Naive thymus-derived CD4-positive, alpha-beta T cell (primary cell): ENCODE results near the gene TM9SF3. TPM values are rescaled to one million over a fixed set of nuclear protein-coding genes. Genes with fewer than 3 reads are reported as not detected.

ENCODE experiments used
- ATAC-seq: fragments of 150-1000 bp; cut with Tn5 transposase; 2 replicates; pipeline ENCODE4 v1.10.0; 2021; ENCODE audit warnings: mild to moderate bottlenecking, moderate library complexity
- CTCF ChIA-PET: fragments of 350-600 bp; sonication (Branson Sonifier 250); formaldehyde crosslinking; loops from one replicate; lab custom pipeline; 2021; ENCODE audit warnings: antibody characterized with exemption; lab: Charles Lee
- POLR2A ChIA-PET: fragments of 350-600 bp; sonication (Branson Sonifier 250); formaldehyde crosslinking; loops from one replicate; lab custom pipeline; 2021; ENCODE audit warnings: antibody characterized with exemption, inconsistent platforms; lab: Charles Lee
- DNase-seq, 9 donors: peaks; one replicate each; pipeline versions ENCODE4 v3.0.0 to v3.0.0-alpha.2; 2020 to 2022; ENCODE audit warnings: mixed read lengths in 1 of 9
- H3K27ac ChIP-seq: one replicate; pipeline ENCODE4 v1.7.0; 2013; ENCODE audit warnings: mild to moderate bottlenecking, low read depth, low read length, moderate library complexity
- H3K27me3 ChIP-seq, 2 donors: one replicate each; pipeline ENCODE4 v1.7.0; 2013; ENCODE audit warnings: low read length in 2 of 2, mild to moderate bottlenecking in 2 of 2, moderate library complexity in 2 of 2; ENCODE audit not compliant: control insufficient read depth in 2 of 2, insufficient read depth in 2 of 2
- H3K36me3 ChIP-seq, 3 experiments: 1 replicate in 2 of 3; 2 replicates in 1 of 3; pipeline ENCODE4 v1.7.0; 2013; ENCODE audit warnings: low read length in 3 of 3, mild to moderate bottlenecking in 3 of 3, moderate library complexity in 1 of 3; ENCODE audit not compliant: insufficient read depth in 3 of 3, control insufficient read depth in 2 of 3
- H3K4me1 ChIP-seq, 2 donors: one replicate each; pipeline ENCODE4 v1.7.0; 2013; ENCODE audit warnings: low read length in 2 of 2, mild to moderate bottlenecking in 2 of 2, moderate library complexity in 1 of 2; ENCODE audit not compliant: control insufficient read depth in 2 of 2, insufficient read depth in 2 of 2
- H3K4me3 ChIP-seq: 2 replicates; pipeline ENCODE4 v1.7.0; 2013; ENCODE audit warnings: mild to moderate bottlenecking, low read length
- H3K9me3 ChIP-seq, 3 experiments: 1 replicate in 2 of 3; 2 replicates in 1 of 3; pipeline ENCODE4 v1.7.0; 2013; ENCODE audit warnings: low read length in 3 of 3; ENCODE audit not compliant: control insufficient read depth in 2 of 3
- H3K27ac Mint-ChIP-seq, 9 donors: one replicate each; pipeline ENCODE4 v1.8.0; 2020 to 2022; ENCODE audit warnings: mixed read lengths in 9 of 9, mild to moderate bottlenecking in 8 of 9, moderate library complexity in 5 of 9, inconsistent platforms in 2 of 9
- H3K27me3 Mint-ChIP-seq, 5 donors: one replicate each; pipeline ENCODE4 v1.8.0; 2021 to 2022; ENCODE audit warnings: mixed read lengths in 5 of 5, mild to moderate bottlenecking in 1 of 5
- H3K36me3 Mint-ChIP-seq, 5 donors: one replicate each; pipeline ENCODE4 v1.8.0; 2020 to 2022; ENCODE audit warnings: mixed read lengths in 5 of 5, mild to moderate bottlenecking in 3 of 5, inconsistent platforms in 1 of 5
- H3K4me1 Mint-ChIP-seq, 7 donors: one replicate each; pipeline ENCODE4 v1.8.0; 2020 to 2022; ENCODE audit warnings: mixed read lengths in 7 of 7, mild to moderate bottlenecking in 3 of 7, inconsistent platforms in 1 of 7
- H3K4me3 Mint-ChIP-seq, 10 donors: one replicate each; pipeline ENCODE4 v1.8.0; 2020 to 2022; ENCODE audit warnings: mild to moderate bottlenecking in 10 of 10, mixed read lengths in 10 of 10, moderate library complexity in 6 of 10, inconsistent platforms in 2 of 10
- H3K9me3 Mint-ChIP-seq, 11 donors: one replicate each; pipeline ENCODE4 v1.8.0; 2020 to 2022; ENCODE audit warnings: mixed read lengths in 11 of 11, mild to moderate bottlenecking in 4 of 11, inconsistent platforms in 1 of 11, moderate library complexity in 1 of 11
- intact Hi-C, 2 donors: fragments of 100-400 bp; cut with micrococcal nuclease; formaldehyde crosslinking; loops; one replicate each; pipeline ENCODE4 v1.15.1; 2023
- polyA plus RNA-seq, 2 donors: library from polyadenylated mRNA; unstranded; fragments of 300-500 nt; fragmentation: Illumina TruSeq; gene quantifications; one replicate each; pipeline ENCODE4 v1.2.3, GENCODE V29; 2021
- total RNA-seq, 6 experiments: library from RNA in 5 of 6; stranded (reverse) in 5 of 6; gene quantifications; 1 replicate in 5 of 6; 2 replicates in 1 of 6; pipeline ENCODE4 v1.2.3 and lab custom pipeline; 2021 to 2026

The TM9SF3 gene
- total and polyA plus RNA-seq, 7 experiments from 2014 or later: 56.8 to 94.0 (median 80.5) TPM

- Mint-ChIP-seq H3K27me3 (peaks cover 0 to 4% (median 0%) of the 10 kb centered on the region in 5 donors), H3K4me1 (peaks cover 37 to 64% (median 56%) of the 10 kb centered on the region in 7 donors), H3K27ac (peak overlapping the region in 3 of 9 donors; percentile 52 to 89 (median 76)), H3K36me3 (peaks cover 4 to 10% (median 8%) of the 10 kb centered on the region in 5 donors), H3K9me3 (peaks cover 0 to 5% (median 0%) of the 10 kb centered on the region in 11 donors), H3K4me3 (peak overlapping the region in 9 of 10 donors; percentile 8 to 94 (median 51))
- Histone ChIP-seq H3K4me3 (no peak overlapping the region), H3K27me3 (no peaks in the 10 kb centered on the region), H3K9me3 (no peaks in the 10 kb centered on the region), H3K27ac (no peak overlapping the region), H3K4me1 (peaks cover 30 to 33% of the 10 kb centered on the region in 2 donors), H3K36me3 (peaks cover 0 to 4% (median 0%) of the 10 kb centered on the region in 3 experiments)
- CTCF ChIA-PET: interaction anchor here (0.7 kb wide), 1 partner anchor 87 kb away, joined by 4 read pairs; no protein-coding TSS in a partner anchor
- intact Hi-C loops: loop anchor here (2.0 to 10.0 kb wide), 6 partner anchors 18 to 890 kb away; partner anchors contain the start of genes FRAT2 (in 1 of the 2), PIK3AP1 (in 1 of the 2), RRP12 (in 1 of the 2) and TCTN3 (in 1 of the 2)
- POLR2A ChIA-PET: interaction anchor here (0.6 to 0.7 kb wide), 2 partner anchors 143 to 542 kb away, joined by 3 to 4 read pairs; no protein-coding TSS in a partner anchor
- ATAC-seq (no peak), DNase-seq (no peak)
Observed at GRCh38 chr10:96584474-96584873, 2.3 kb downstream of the TM9SF3 start.

GRCh38 chr10:96584035-96584434 is 2.8 kb downstream of the TM9SF3 start:
- Mint-ChIP-seq H3K36me3 (peaks cover 4 to 10% (median 8%) of the 10 kb centered on the region in 5 donors), H3K4me1 (peaks cover 37 to 68% (median 58%) of the 10 kb centered on the region in 7 donors), H3K27me3 (peaks cover 0 to 4% (median 0%) of the 10 kb centered on the region in 5 donors), H3K4me3 (peak overlapping the region in 9 of 10 donors; percentile 39 to 76 (median 44)), H3K9me3 (peaks cover 0 to 5% (median 0%) of the 10 kb centered on the region in 11 donors), H3K27ac (peak overlapping the region in 5 of 9 donors; percentile 10 to 76 (median 52))
- ChIA-PET CTCF (interaction anchor here (0.7 kb wide), 1 partner anchor 88 kb away, joined by 4 read pairs; no protein-coding TSS in a partner anchor), POLR2A (interaction anchor here (0.7 kb wide), 1 partner anchor 541 kb away, joined by 4 read pairs; no protein-coding TSS in a partner anchor)
- DNase-seq (no peak), ATAC-seq (no peak)
- Histone ChIP-seq H3K36me3 (peaks cover 0 to 4% (median 0%) of the 10 kb centered on the region in 3 experiments), H3K27me3 (no peaks in the 10 kb centered on the region), H3K9me3 (no peaks in the 10 kb centered on the region), H3K27ac (no peak overlapping the region), H3K4me3 (no peak overlapping the region), H3K4me1 (peaks cover 27 to 33% of the 10 kb centered on the region in 2 donors)
- intact Hi-C loops: loop anchor here (2.0 to 10.0 kb wide), 6 partner anchors 17 to 889 kb away; partner anchors contain the start of genes FRAT2 (in 1 of the 2), PIK3AP1 (in 1 of the 2), RRP12 (in 1 of the 2) and TCTN3 (in 1 of the 2)

- H3K27me3 ChIP-seq: no peaks in the 10 kb centered on the region
- peak overlapping the region in 4 of 10 donors; percentile 37 to 49 (median 42) for H3K4me3 Mint-ChIP-seq
- POLR2A ChIA-PET: no interaction called here
Observed at GRCh38 chr10:96579133-96579532, 7.7 kb downstream of the TM9SF3 start.

GRCh38 chr10:96578633-96579032 is 8.2 kb downstream of the TM9SF3 start:
- DNase-seq (no peak), ATAC-seq (no peak)
- no peaks in the 10 kb centered on the region for H3K27me3 Mint-ChIP-seq
- intact Hi-C loops: no loop called here
- H3K9me3 Mint-ChIP-seq: peaks cover 0 to 5% (median 0%) of the 10 kb centered on the region in 11 donors
- peak overlapping the region in 4 of 10 donors; percentile 39 to 49 (median 48) for H3K4me3 Mint-ChIP-seq
- Histone ChIP-seq H3K4me1 (peaks cover 18 to 24% of the 10 kb centered on the region in 2 donors), H3K4me3 (no peak overlapping the region), H3K9me3 (no peaks in the 10 kb centered on the region), H3K27me3 (no peaks in the 10 kb centered on the region), H3K27ac (no peak overlapping the region), H3K36me3 (peaks cover 0 to 16% (median 0%) of the 10 kb centered on the region in 3 experiments)
- H3K4me1 Mint-ChIP-seq: peaks cover 36 to 95% (median 83%) of the 10 kb centered on the region in 7 donors
- H3K27ac Mint-ChIP-seq: peak overlapping the region in 1 of 9 donors; percentile 18
- CTCF ChIA-PET: no interaction called here
- POLR2A ChIA-PET: no interaction called here
- H3K36me3 Mint-ChIP-seq: peaks cover 7 to 41% (median 17%) of the 10 kb centered on the region in 5 donors

More at GRCh38 chr10:96579133-96579532, 7.7 kb downstream of the TM9SF3 start:
- peaks cover 18 to 25% of the 10 kb centered on the region in 2 donors for H3K4me1 ChIP-seq
- H3K27me3 Mint-ChIP-seq: no peaks in the 10 kb centered on the region
- no peaks in the 10 kb centered on the region for H3K9me3 ChIP-seq
- peaks cover 7 to 36% (median 15%) of the 10 kb centered on the region in 5 donors for H3K36me3 Mint-ChIP-seq
- intact Hi-C loops: no loop called here
- peaks cover 0 to 16% (median 0%) of the 10 kb centered on the region in 3 experiments for H3K36me3 ChIP-seq
- H3K4me3 ChIP-seq: no peak overlapping the region
- CTCF ChIA-PET: no interaction called here
- ATAC-seq (no peak), DNase-seq (no peak)
- peaks cover 41 to 95% (median 83%) of the 10 kb centered on the region in 7 donors for H3K4me1 Mint-ChIP-seq
- H3K9me3 Mint-ChIP-seq: peaks cover 0 to 5% (median 0%) of the 10 kb centered on the region in 11 donors
- H3K27ac ChIP-seq: no peak overlapping the region
- H3K27ac Mint-ChIP-seq: no peak overlapping the region

GRCh38 chr10:96578022-96578421 is 8.8 kb downstream of the TM9SF3 start:
- H3K27me3 Mint-ChIP-seq: no peaks in the 10 kb centered on the region
- Histone ChIP-seq H3K27me3 (no peaks in the 10 kb centered on the region), H3K4me3 (no peak overlapping the region), H3K27ac (no peak overlapping the region), H3K36me3 (peaks cover 0 to 20% (median 0%) of the 10 kb centered on the region in 3 experiments), H3K4me1 (peaks cover 15 to 20% of the 10 kb centered on the region in 2 donors), H3K9me3 (no peaks in the 10 kb centered on the region)
- peaks cover 0 to 5% (median 0%) of the 10 kb centered on the region in 11 donors for H3K9me3 Mint-ChIP-seq
- POLR2A ChIA-PET: no interaction called here
- peak overlapping the region in 4 of 10 donors; percentile 41 to 56 (median 48) for H3K4me3 Mint-ChIP-seq
- H3K4me1 Mint-ChIP-seq: peaks cover 30 to 95% (median 83%) of the 10 kb centered on the region in 7 donors
- ATAC-seq: no peak
- intact Hi-C loops: no loop called here
- CTCF ChIA-PET: no interaction called here
- peak overlapping the region in 3 of 9 donors; percentile 5 to 33 (median 17) for H3K27ac Mint-ChIP-seq
- DNase-seq: no peak
- H3K36me3 Mint-ChIP-seq: peaks cover 7 to 48% (median 23%) of the 10 kb centered on the region in 5 donors

- Histone ChIP-seq H3K27me3 (no peaks in the 10 kb centered on the region), H3K4me1 (peaks cover 5 to 15% of the 10 kb centered on the region in 2 donors), H3K4me3 (no peak overlapping the region), H3K9me3 (no peaks in the 10 kb centered on the region), H3K36me3 (peaks cover 0 to 20% (median 0%) of the 10 kb centered on the region in 3 experiments), H3K27ac (no peak overlapping the region)
- Mint-ChIP-seq H3K4me1 (peaks cover 29 to 93% (median 80%) of the 10 kb centered on the region in 7 donors), H3K36me3 (peaks cover 7 to 52% (median 27%) of the 10 kb centered on the region in 5 donors), H3K27ac (no peak overlapping the region), H3K4me3 (peak overlapping the region in 2 of 10 donors; percentile 42 to 49), H3K27me3 (no peaks in the 10 kb centered on the region), H3K9me3 (peaks cover 0 to 5% (median 0%) of the 10 kb centered on the region in 11 donors)
- DNase-seq (no peak), ATAC-seq (no peak)
- ChIA-PET POLR2A (no interaction called here), CTCF (no interaction called here)
- intact Hi-C loops: loop anchor here in 1 of 2 donors (1.0 kb wide), 1 partner anchor 8 kb away; no protein-coding TSS in a partner anchor
Observed at GRCh38 chr10:96577069-96577468, 9.7 kb downstream of the TM9SF3 start.
